Effector memory CD4-positive, alpha-beta T cell (primary cell): ENCODE data around the gene DNAJC5.
"Not testable (repeated sequence)": the region's sequence is repeated elsewhere in the genome, so short reads cannot be mapped to it uniquely, and the experiment has no call there.

Experiments
- DNase-seq, 3 donors: peaks; one replicate each; pipeline ENCODE4 v3.0.0-alpha.2; 2020
- H3K27ac ChIP-seq: 2 replicates; pipeline ENCODE4 v1.7.0; 2013; ENCODE audit warnings: mild to moderate bottlenecking, low read length, moderate library complexity; ENCODE audit not compliant: insufficient read depth, poor library complexity, severe bottlenecking
- H3K27me3 ChIP-seq: replicated peaks from 2 replicates; pipeline ENCODE4 v1.7.0; 2013; ENCODE audit warnings: mild to moderate bottlenecking, low read length; ENCODE audit not compliant: insufficient read depth, control insufficient read depth, poor library complexity, severe bottlenecking
- H3K36me3 ChIP-seq: 2 replicates; pipeline ENCODE4 v1.7.0; 2013; ENCODE audit warnings: mild to moderate bottlenecking, low read length, moderate library complexity; ENCODE audit not compliant: control insufficient read depth, insufficient read depth
- H3K4me1 ChIP-seq: 2 replicates; pipeline ENCODE4 v1.7.0; 2013; ENCODE audit warnings: low read length, mild to moderate bottlenecking; ENCODE audit not compliant: control insufficient read depth, insufficient read depth, poor library complexity, severe bottlenecking
- H3K4me3 ChIP-seq: 2 replicates; pipeline ENCODE4 v1.7.0; 2013; ENCODE audit warnings: low read length, low read depth, mild to moderate bottlenecking; ENCODE audit not compliant: insufficient read depth, poor library complexity, severe bottlenecking
- H3K9me3 ChIP-seq: 2 replicates; pipeline ENCODE4 v1.7.0; 2013; ENCODE audit warnings: mild to moderate bottlenecking, low read length, moderate library complexity; ENCODE audit not compliant: control insufficient read depth

The DNAJC5 gene

GRCh38 chr20:63861981-63862901 is 32.7 kb upstream of the DNAJC5 start:
- Histone ChIP-seq H3K4me3 (no peak overlapping the region), H3K4me1 (peaks cover 26% of the 10 kb centered on the region)

DNA sequence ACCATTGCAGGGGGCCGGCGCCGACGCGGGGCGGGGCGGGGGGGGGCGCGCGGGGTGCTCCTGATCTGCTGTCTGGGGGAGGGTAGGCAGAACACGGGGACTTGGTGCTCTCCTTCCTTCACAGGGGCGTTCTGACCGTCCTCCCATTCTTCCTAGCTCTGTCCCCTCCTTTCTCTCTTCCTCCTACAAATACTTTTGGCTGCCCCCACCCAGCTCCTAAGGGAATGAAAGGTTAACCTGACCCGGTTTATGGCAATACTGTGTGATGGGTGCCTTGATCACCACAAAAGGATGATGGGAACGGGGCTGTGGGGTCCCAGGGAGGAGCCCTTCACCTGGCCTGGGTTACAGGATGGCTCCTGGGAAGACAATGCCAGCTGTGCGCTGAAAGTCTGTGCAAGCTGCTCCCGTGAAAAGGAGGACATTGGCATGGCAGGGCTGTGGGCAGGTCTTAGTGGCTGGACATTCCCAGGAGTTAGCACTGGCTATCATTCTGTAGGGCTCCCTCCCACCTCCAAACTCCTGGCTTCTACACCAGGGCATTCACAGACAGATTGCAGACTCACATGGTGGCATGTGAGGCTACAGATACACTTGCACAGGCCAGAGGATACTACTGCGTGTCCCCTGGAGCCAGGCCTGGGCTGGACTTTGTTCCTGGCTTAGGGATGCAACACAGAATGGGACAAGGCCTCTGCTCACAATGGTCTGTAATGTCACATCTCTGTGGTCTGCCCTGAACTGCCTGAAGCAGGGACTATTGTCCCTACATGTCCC is 31.7 kb upstream of the DNAJC5 start:
- H3K36me3 ChIP-seq, result peaks cover 7% of the 10 kb centered on the region
- no peak overlapping the region for H3K4me3 ChIP-seq
- no peaks in the 10 kb centered on the region for H3K27me3 ChIP-seq
- H3K4me1 ChIP-seq, result peaks cover 17% of the 10 kb centered on the region
- no peaks in the 10 kb centered on the region for H3K9me3 ChIP-seq
- peak overlapping the region; percentile 75 for H3K27ac ChIP-seq
- no peak for DNase-seq

More at GRCh38 chr20:63861981-63862901, 32.7 kb upstream of the DNAJC5 start:
- DNase-seq, result no peak
- Histone ChIP-seq H3K27ac (no peak overlapping the region), H3K27me3 (no peaks in the 10 kb centered on the region), H3K9me3 (no peaks in the 10 kb centered on the region), H3K36me3 (peaks cover 7% of the 10 kb centered on the region)

GRCh38 chr20:63863798-63864544 is 31.0 kb upstream of the DNAJC5 start:
- no peaks in the 10 kb centered on the region for H3K27me3 ChIP-seq
- no peaks in the 10 kb centered on the region for H3K9me3 ChIP-seq
- H3K4me1 ChIP-seq, result peaks cover 10% of the 10 kb centered on the region
- H3K27ac ChIP-seq, result peak overlapping the region; percentile 75
- peak; percentile 66 to 71 (median 67) for DNase-seq
- peak overlapping the region; percentile 80 for H3K4me3 ChIP-seq
- H3K36me3 ChIP-seq, result peaks cover 9% of the 10 kb centered on the region

GRCh38 chr20:63864545-63864977 is 30.4 kb upstream of the DNAJC5 start:
- H3K9me3 ChIP-seq, result no peaks in the 10 kb centered on the region
- H3K4me1 ChIP-seq, result peaks cover 8% of the 10 kb centered on the region
- H3K36me3 ChIP-seq, result peaks cover 15% of the 10 kb centered on the region
- H3K27ac ChIP-seq, result peak overlapping the region; percentile 75
- DNase-seq, result no peak
- H3K27me3 ChIP-seq, result no peaks in the 10 kb centered on the region
- H3K4me3 ChIP-seq, result peak overlapping the region; percentile 80

DNA sequence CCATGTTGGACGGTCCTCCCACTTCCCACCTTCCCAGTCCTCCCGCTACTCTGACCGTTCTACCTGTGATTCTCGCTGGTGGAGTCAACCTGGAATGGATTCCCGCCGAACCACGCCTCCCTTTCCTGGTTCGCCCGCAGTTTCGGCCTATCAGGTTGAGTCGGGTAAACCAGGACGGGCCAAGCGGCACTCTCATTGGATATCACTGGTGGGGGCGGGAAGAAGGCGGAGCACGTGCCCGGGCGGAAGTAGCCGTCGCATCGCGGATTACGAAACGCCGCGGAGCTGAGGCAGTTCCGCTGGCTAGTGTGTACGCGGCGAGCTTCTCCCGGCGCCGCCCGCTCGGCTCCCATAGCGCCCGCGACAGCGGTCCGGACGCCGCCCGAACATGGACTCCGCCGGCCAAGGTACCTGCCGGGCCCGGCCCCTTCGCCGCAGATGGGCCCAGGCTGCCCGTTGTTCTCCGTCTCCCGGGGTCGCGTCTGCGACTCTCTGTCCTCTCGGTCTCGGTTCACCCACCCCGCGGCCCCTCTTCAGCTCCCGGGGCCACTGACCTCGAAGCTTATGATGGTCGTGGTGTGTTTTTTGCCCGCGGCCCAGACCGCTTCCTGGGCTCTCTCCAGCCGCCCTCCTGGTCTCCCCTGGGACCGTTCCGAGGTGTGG is 29.8 kb upstream of the DNAJC5 start, which contains the start of gene TPD52L2:
Gene TPD52L2 (plus strand): TSS at position 293 of the 663 bp plus-strand sequence. CDS start 96 bp downstream, at position 389.
- DNase-seq, result peak; percentile 95 to 98 (median 97)
- Histone ChIP-seq H3K27ac (peak within 1 kb of the TSS; percentile 75), H3K9me3 (no peaks in the 10 kb centered on the region), H3K36me3 (peaks cover 19% of the 10 kb centered on the region), H3K4me1 (peaks cover 8% of the 10 kb centered on the region), H3K4me3 (peak within 1 kb of the TSS; percentile 80), H3K27me3 (no peaks in the 10 kb centered on the region)

DNA sequence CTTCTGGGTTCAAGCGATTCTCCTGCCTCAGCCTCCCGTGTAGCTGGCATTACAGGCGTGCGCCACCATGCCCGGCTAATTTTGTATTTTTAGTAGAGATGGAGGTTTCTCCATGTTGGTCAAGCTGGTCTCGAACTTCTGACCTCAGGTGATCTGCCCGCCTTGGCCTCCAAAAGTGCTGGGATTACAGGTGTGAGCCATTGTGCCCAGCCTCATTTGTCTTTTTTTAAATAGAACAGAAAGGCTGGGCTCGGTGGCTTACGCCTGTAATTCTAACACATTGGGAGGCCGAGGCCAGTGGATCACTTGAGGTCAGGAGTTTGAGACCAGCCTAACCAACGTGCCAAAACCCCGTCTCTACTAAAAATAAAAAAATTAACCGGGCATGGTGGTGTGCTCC is 27.9 kb upstream of the DNAJC5 start:
- H3K4me3 ChIP-seq, H3K9me3 ChIP-seq, DNase-seq, H3K4me1 ChIP-seq, H3K27me3 ChIP-seq, H3K27ac ChIP-seq: not testable (repeated sequence)
- peaks cover 20% of the 10 kb centered on the region for H3K36me3 ChIP-seq

DNA sequence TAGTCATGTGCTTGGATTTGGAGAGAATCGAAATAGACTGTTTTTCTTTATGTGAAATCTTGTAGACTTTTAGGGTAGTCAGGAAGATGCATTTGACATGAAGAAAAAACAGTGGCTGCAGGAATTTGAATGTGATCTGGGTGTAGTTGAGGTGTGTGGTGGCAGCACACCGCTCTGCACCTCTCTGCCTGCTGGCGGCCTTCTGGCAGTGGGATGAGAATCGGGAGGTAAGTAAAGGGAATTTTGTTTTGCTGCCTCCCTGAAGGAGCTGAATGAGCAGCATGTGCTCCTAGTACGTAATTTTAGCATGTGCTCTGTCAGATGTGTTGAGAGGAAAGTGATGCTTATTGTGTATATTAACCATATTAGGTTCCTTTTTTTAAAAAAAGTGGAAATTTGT is 26.7 kb upstream of the DNAJC5 start:
- Histone ChIP-seq H3K36me3 (peaks cover 19% of the 10 kb centered on the region), H3K9me3 (no peaks in the 10 kb centered on the region), H3K4me1 (peaks cover 8% of the 10 kb centered on the region), H3K27me3 (no peaks in the 10 kb centered on the region), H3K4me3 (no peak overlapping the region), H3K27ac (no peak overlapping the region)
- no peak for DNase-seq

GRCh38 chr20:63873477-63873971 is 21.4 kb upstream of the DNAJC5 start:
- Histone ChIP-seq H3K4me3 (no peak overlapping the region), H3K9me3 (no peaks in the 10 kb centered on the region), H3K27me3 (no peaks in the 10 kb centered on the region), H3K27ac (no peak overlapping the region), H3K4me1 (no peaks in the 10 kb centered on the region), H3K36me3 (peaks cover 53% of the 10 kb centered on the region)
- peak in 1 of 3 donors; percentile 15 for DNase-seq

DNA sequence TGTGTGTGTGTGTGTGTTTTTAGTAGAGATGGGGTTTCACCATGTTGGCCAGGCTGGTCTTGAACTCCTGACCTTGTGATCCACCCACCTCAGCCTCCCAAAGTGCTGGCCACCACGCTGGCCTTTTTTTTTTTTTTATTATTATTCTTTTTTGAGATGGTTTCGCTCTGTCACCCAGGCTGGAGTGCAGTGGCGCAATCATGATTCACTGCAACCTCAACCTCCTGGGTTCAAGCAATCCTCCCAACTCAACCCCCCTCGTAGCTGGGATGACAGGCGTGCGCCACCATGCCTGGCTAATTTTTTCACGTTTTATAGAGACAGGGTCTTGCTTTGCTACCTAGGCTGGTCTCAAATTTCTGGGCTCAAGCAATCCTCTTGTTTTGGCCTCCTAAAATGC is 20.7 kb upstream of the DNAJC5 start:
- H3K4me1 ChIP-seq, H3K4me3 ChIP-seq, DNase-seq, H3K27ac ChIP-seq, H3K9me3 ChIP-seq, H3K27me3 ChIP-seq: not testable (repeated sequence)
- peaks cover 51% of the 10 kb centered on the region for H3K36me3 ChIP-seq
